OCI-LY3 (cell line): ENCODE measurements around the gene NUFIP1.

ENCODE experiments used
- EZH2phosphoT487 ChIP-seq: fragments of 200-600 bp; shearing (Covaris generic); IDR thresholded peaks from 2 replicates; pipeline ENCODE4 v1.6.1; 2018; ENCODE audit warnings: antibody characterized with exemption, mixed run types, low read depth
- TF ChIP-seq, protein P1 (sequence below): fragments of 200-600, 300-600 bp; sonication (generic); IDR thresholded peaks from 2 replicates; pipeline ENCODE4 v1.5.1; 2014; ENCODE audit warnings: antibody characterized with exemption, low read length, low read depth

GRCh38 chr13:44969551-44970484 lies 19.5 kb downstream of the NUFIP1 start:
- TF ChIP-seq, protein P1, sequence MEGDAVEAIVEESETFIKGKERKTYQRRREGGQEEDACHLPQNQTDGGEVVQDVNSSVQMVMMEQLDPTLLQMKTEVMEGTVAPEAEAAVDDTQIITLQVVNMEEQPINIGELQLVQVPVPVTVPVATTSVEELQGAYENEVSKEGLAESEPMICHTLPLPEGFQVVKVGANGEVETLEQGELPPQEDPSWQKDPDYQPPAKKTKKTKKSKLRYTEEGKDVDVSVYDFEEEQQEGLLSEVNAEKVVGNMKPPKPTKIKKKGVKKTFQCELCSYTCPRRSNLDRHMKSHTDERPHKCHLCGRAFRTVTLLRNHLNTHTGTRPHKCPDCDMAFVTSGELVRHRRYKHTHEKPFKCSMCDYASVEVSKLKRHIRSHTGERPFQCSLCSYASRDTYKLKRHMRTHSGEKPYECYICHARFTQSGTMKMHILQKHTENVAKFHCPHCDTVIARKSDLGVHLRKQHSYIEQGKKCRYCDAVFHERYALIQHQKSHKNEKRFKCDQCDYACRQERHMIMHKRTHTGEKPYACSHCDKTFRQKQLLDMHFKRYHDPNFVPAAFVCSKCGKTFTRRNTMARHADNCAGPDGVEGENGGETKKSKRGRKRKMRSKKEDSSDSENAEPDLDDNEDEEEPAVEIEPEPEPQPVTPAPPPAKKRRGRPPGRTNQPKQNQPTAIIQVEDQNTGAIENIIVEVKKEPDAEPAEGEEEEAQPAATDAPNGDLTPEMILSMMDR: peak; percentile 90
- no peak for TF ChIP-seq EZH2phosphoT487
